Adrenal gland (tissue), 19 donors: Measurements from ENCODE around the gene CNFN. TPM values are rescaled to one million over a fixed set of nuclear protein-coding genes. Genes with fewer than 3 reads are reported as not detected.

Experiments
- DNase-seq, 7 donors: peaks; one replicate each; pipeline ENCODE4 v3.0.0-alpha.2; 2019 to 2020
- H3K27ac ChIP-seq, 5 donors: fragments of 200-600 bp; sonication (generic) in 4 of 5; 1 replicate in 3 of 5; 2 replicates in 2 of 5; pipeline versions ENCODE4 v1.5.1 to v1.8.0; 2016 to 2020; ENCODE audit warnings: mild to moderate bottlenecking in 1 of 5
- H3K27me3 ChIP-seq: fragments of 200-600 bp; 2 replicates; pipeline ENCODE4 v1.8.0; 2021
- H3K36me3 ChIP-seq, 2 donors: fragments of 200-600 bp; replicated peaks in 1 of 2; 1 replicate in 1 of 2; 2 replicates in 1 of 2; pipeline versions ENCODE4 v1.5.1 to v1.8.0; 2018 to 2022
- H3K4me1 ChIP-seq, 2 donors: fragments of 200-600 bp; replicated peaks in 1 of 2; 1 replicate in 1 of 2; 2 replicates in 1 of 2; pipeline versions ENCODE4 v1.5.1 to v1.8.0; 2018 to 2021
- H3K4me3 ChIP-seq, 4 donors: fragments of 200-600 bp; sonication (generic) in 3 of 4; one replicate each; pipeline ENCODE4 v1.5.1; 2016 to 2018
- H3K9me3 ChIP-seq, 3 donors: fragments of 200-600 bp; sonication (generic) in 1 of 3; replicated peaks in 1 of 3; 1 replicate in 2 of 3; 2 replicates in 1 of 3; pipeline versions ENCODE4 v1.5.1 to v1.8.0; 2016 to 2021
- POLR2A ChIP-seq, 2 donors: fragments of 450-650 bp; IDR thresholded peaks; one replicate each; pipeline ENCODE4 v1.6.1; 2017; ENCODE audit warnings: antibody characterized with exemption in 2 of 2, mild to moderate bottlenecking in 2 of 2, moderate library complexity in 1 of 2
- WGBS, 4 donors: extraction: QIAGEN DNeasy Blood & Tissue Kit in 2 of 4; methylation state at CpG; one replicate each; pipeline versions ENCODE4 v1.1.5 to v1.1.7; 2013 to 2017; 5-methylcytosine and 5-hydroxymethylcytosine counted together
- intact Hi-C, 2 donors: fragments of 100-400 bp; cut with DNase I; formaldehyde crosslinking; loops; one replicate each; pipeline versions ENCODE4 v1.14.1 to v1.15.0; 2022 to 2023
- long read RNA-seq, 10 donors: library from polyadenylated mRNA in 3 of 10; unstranded in 2 of 10; stranded (forward) in 1 of 10; transcript quantifications; one replicate each; pipeline ENCODE4 v2.0.0 and lab custom pipeline, GENCODE V29; 2021 to 2026
- polyA plus RNA-seq, 3 donors: library from polyadenylated mRNA; stranded (reverse); fragments of 200-250 nt in 2 of 3; fragments of 350-450 nt in 1 of 3; fragmentation: Illumina TruSeq in 1 of 3; extraction: RNeasy Lipid Tissue Mini Kit (QIAGEN cat#74804) in 1 of 3; gene quantifications; one replicate each; pipeline ENCODE4 v1.2.3, GENCODE V29; 2013 to 2014
- total RNA-seq, 9 donors: library from RNA; depleted of rRNA in 4 of 9; stranded (reverse); fragments of >200 nt in 4 of 9; fragments of 120-200 nt in 1 of 9; fragmentation: NEBNext Ultra II Directional in 1 of 9; extraction: Animal tissue kit (Norgen Biotek cat#: 25700) in 1 of 9; gene quantifications; one replicate each; pipeline versions ENCODE4 v1.1.0 to v1.2.4, GENCODE V29; 2013 to 2023
- TF ChIP-seq, protein P1 (sequence below), 6 experiments: fragments of 450-650 bp in 4 of 6; fragments of 200-600 bp in 2 of 6; sonication (generic) in 1 of 6; IDR thresholded peaks; 1 replicate in 5 of 6; 2 replicates in 1 of 6; pipeline versions ENCODE4 v1.5.1 to v1.8.0; 2016 to 2021; ENCODE audit warnings: antibody characterized with exemption in 6 of 6, mild to moderate bottlenecking in 2 of 6, moderate library complexity in 1 of 6
- donor health status: healthy with polysubstance abuse.
- donor health status: Bipolar disorder and iron deficiency.
- donor health status: DM: yes; HTN: yes; CAD: no.
- donor health status: DM: no; HTN: no; CAD: no.
- donor health status: DM: no; HTN: no; CAD: no.
- donor health status: DM: yes; HTN: yes; CAD: no.

Gene CNFN, protein sequence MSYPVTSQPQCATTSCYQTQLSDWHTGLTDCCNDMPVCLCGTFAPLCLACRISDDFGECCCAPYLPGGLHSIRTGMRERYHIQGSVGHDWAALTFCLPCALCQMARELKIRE
- 1 to 10 TPM in 6 of 9 donors, under 1 TPM in 1, not detected in 2; 0.78 to 4.7 (median 3.4) TPM for total RNA-seq
- polyA plus RNA-seq = 10 to 100 TPM in 1 of 3 donors, 1 to 10 TPM in 2; 1.2 to 20.9 (median 7.4) TPM
- long read RNA-seq, donor 1 = 0 reads
- long read RNA-seq, donor 2 = 0 reads
- long read RNA-seq, donor 3 = 0 reads
- long read RNA-seq, donor 4, partial matches to known transcripts = 41 of 41 reads
- long read RNA-seq, donor 4, other reads (novel, unspliced or antisense) = 0 of 41 reads
- long read RNA-seq, donor 5, partial matches to known transcripts = 5 of 5 reads
- long read RNA-seq, donor 5, other reads (novel, unspliced or antisense) = 0 of 5 reads
- long read RNA-seq, donor 6, partial matches to known transcripts = 9 of 9 reads
- long read RNA-seq, donor 6, other reads (novel, unspliced or antisense) = 0 of 9 reads
- long read RNA-seq, donor 7 = 0 reads
- long read RNA-seq, donor 8 = 0 reads
- long read RNA-seq, donor 9 = 0 reads
- long read RNA-seq, donor 10 = 0 reads

DNA sequence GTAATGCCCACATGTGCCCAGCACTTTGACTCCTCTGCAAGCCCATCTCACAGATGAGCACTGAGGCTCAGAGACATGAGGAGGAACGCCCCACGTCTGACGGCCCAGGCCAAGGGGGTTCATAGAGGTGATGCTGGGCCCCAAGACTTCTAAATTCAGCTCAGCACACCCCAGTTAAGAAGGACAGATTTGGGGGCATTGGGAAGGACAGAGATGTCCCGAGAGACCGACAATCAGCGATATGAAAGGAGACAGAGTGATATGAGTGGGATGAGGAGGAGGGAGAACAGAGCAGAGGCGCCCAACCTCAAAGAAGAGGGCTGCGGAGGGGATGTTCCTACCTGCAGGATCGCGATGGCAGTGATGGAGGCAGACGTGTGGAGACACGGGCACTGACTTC lies at the start of gene CNFN:
CNFN (minus strand) TSS at position 399 of the 400 bp plus-strand sequence. CDS start 1,260 bp downstream, outside the sequence.
- peaks cover 9% of the 10 kb centered on the region for H3K27me3 ChIP-seq
- WGBS, 4 donors = 48 to 68% (median 51%) methylated on average over 12 of the region's 12 CpGs
- intact Hi-C loops = no loop called here

DNA sequence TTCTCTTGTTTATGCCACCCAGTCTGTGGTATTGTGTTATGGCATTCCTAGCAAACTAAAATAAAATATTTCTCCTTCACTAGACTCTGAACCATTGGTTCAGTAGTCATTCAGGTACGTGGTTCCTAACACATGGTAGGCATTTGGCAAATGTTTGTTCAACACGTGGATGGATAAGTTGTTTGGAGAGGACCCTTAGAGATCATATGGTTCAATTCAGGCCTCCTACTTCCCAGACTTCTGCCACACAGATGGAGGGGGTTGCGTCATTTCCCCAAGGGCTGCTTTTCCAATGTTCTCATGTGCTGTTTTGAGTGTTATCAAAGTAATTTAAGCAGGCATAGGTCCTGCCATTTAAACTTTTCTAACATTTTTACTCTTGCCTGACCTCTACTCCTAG lies 45.9 kb upstream of the CNFN start:
- Histone ChIP-seq H3K36me3 (no peaks in the 10 kb centered on the region), H3K4me1 (peaks cover 15 to 27% of the 10 kb centered on the region in 2 donors), H3K27me3 (no peaks in the 10 kb centered on the region), H3K4me3 (no peak overlapping the region), H3K27ac (peak overlapping the region in 1 of 5 donors; percentile 20), H3K9me3 (no peaks in the 10 kb centered on the region)
- DNase-seq = no peak
- TF ChIP-seq, protein P1, sequence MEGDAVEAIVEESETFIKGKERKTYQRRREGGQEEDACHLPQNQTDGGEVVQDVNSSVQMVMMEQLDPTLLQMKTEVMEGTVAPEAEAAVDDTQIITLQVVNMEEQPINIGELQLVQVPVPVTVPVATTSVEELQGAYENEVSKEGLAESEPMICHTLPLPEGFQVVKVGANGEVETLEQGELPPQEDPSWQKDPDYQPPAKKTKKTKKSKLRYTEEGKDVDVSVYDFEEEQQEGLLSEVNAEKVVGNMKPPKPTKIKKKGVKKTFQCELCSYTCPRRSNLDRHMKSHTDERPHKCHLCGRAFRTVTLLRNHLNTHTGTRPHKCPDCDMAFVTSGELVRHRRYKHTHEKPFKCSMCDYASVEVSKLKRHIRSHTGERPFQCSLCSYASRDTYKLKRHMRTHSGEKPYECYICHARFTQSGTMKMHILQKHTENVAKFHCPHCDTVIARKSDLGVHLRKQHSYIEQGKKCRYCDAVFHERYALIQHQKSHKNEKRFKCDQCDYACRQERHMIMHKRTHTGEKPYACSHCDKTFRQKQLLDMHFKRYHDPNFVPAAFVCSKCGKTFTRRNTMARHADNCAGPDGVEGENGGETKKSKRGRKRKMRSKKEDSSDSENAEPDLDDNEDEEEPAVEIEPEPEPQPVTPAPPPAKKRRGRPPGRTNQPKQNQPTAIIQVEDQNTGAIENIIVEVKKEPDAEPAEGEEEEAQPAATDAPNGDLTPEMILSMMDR (IDR thresholded peaks at IDR 0.05) = no peak
- TF ChIP-seq POLR2A (IDR thresholded peaks at IDR 0.05) = no peak
- 69 to 79% (median 74%) methylated on average over 3 of the region's 3 CpGs for WGBS, 4 donors
- intact Hi-C loops = no loop called here

More for the DNA sequence above, at the start of gene CNFN:
- TF ChIP-seq, protein P1 (IDR thresholded peaks at IDR 0.05) = no peak
- no peak for TF ChIP-seq POLR2A (IDR thresholded peaks at IDR 0.05)
- no peaks in the 10 kb centered on the region for H3K36me3 ChIP-seq
- peaks cover 4 to 5% of the 10 kb centered on the region in 2 donors for H3K4me1 ChIP-seq
- H3K27ac ChIP-seq = no peak within 1 kb of the TSS
- H3K4me3 ChIP-seq = no peak within 1 kb of the TSS
- no peaks in the 10 kb centered on the region for H3K9me3 ChIP-seq
- DNase-seq = no peak

DNA sequence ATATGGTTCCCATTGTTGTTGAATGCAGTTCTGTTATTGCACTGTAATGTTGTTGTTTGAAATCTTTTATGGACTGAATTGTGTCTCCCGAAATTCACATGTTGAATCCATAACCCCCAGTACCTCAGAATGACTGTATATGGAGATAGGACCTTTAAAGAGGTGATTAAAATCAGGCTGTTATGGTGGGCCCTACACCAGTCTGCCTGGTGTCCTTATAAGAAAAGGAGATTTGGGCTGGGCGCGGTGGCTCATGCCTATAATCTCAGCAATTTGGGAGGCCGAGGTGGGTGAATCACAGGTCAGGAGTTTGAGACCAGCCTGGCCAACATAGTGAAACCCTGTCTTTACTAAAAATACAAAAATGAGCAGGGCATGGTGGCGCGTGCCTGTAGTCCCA lies 45.2 kb upstream of the CNFN start:
- H3K4me3 ChIP-seq = no peak overlapping the region
- peak overlapping the region in 1 of 5 donors; percentile 37 for H3K27ac ChIP-seq
- no peaks in the 10 kb centered on the region for H3K36me3 ChIP-seq
- peaks cover 15 to 23% of the 10 kb centered on the region in 2 donors for H3K4me1 ChIP-seq
- WGBS, 4 donors = 92 to 96% (median 93%) methylated on average over 6 of the region's 6 CpGs
- no peaks in the 10 kb centered on the region for H3K9me3 ChIP-seq
- TF ChIP-seq POLR2A (IDR thresholded peaks at IDR 0.05) = no peak
- TF ChIP-seq, protein P1 (IDR thresholded peaks at IDR 0.05) = no peak
- H3K27me3 ChIP-seq = no peaks in the 10 kb centered on the region
- intact Hi-C loops = no loop called here
- no peak for DNase-seq

DNA sequence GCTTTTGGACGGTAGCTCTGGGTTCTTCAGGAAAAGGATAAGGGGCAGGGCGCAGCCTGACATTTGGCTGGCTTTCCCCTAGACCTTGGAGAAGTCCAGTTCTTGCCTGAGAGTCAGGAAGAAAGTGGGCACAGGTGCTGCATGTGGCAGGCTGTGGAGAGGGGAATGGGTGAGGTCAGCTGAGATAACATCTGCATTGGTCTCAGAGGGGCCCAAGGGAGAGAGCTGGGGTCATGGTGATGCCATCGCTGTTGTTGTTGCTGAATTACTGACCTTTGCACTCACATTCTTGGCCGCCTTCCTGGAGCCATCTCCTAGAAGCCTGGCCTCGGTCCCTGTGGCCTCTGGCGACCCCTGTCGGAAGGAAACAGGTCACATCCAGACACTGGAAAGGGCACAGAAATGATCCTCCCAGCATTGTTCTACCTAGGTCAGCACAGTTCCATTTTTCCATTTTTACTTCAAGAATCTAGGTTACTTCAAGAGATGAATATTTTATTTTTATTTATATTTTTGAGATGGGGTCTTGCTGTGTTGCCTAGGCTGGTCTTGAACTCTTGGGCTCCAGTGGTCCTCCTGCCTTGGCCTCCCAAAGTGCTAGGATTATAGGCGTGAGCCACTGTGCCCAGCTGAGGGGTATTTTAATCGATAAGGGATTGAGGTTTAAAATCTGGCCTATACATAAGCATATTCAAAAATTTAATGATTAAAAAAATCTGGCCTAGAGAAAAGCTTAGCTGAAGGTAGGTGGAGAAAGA lies 43.6 kb upstream of the CNFN start:
- no peaks in the 10 kb centered on the region for H3K9me3 ChIP-seq
- no peaks in the 10 kb centered on the region for H3K27me3 ChIP-seq
- H3K27ac ChIP-seq = peak overlapping the region; percentile 83 to 89 (median 86)
- H3K36me3 ChIP-seq = no peaks in the 10 kb centered on the region
- DNase-seq = peak; percentile 92 to 97 (median 95)
- H3K4me1 ChIP-seq = peaks cover 15 to 18% of the 10 kb centered on the region in 2 donors
- WGBS, 4 donors = 28 to 33% (median 30%) methylated on average over 9 of the region's 9 CpGs
- no peak for TF ChIP-seq POLR2A (IDR thresholded peaks at IDR 0.05)
- TF ChIP-seq, protein P1 (IDR thresholded peaks at IDR 0.05) = peak; percentile 41 to 78 (median 70)
- intact Hi-C loops = no loop called here
- no peak overlapping the region for H3K4me3 ChIP-seq
